ENCODE results near the gene TMEM72. TPM values are rescaled to one million over a fixed set of nuclear protein-coding genes. Genes with fewer than 3 reads are reported as not detected.

TMEM72 gene
- total and polyA plus RNA-seq, 2 donors (not counting 1 experiment from before 2014, with no cell fraction given), result not detected

- Histone ChIP-seq H3K9me3 (ENCODE audit: control extremely low read depth in 1 of 3, control insufficient read depth in 2 of 3, insufficient read depth in 1 of 3, low read length in 2 of 3) (no peaks in the 10 kb centered on the region), H3K27ac (ENCODE audit: low read length in 2 of 2) (no peak overlapping the region), H3K9ac (ENCODE audit: low read length) (no peak overlapping the region), H3K4me1 (ENCODE audit: control insufficient read depth in 2 of 2, insufficient read depth in 2 of 2, low read length in 2 of 2) (peaks cover 16 to 22% of the 10 kb centered on the region in 2 donors), H3K79me2 (ENCODE audit: control insufficient read depth, insufficient read depth, low read length) (peaks cover 23% of the 10 kb centered on the region), H3K4me3 (ENCODE audit: control extremely low read depth in 1 of 5, extremely low read depth in 1 of 5, insufficient read depth in 1 of 5, low read depth in 2 of 5, low read length in 4 of 5) (no peak overlapping the region), H3K36me3 (replicated peaks in 1 of 2; ENCODE audit: control extremely low read depth in 1 of 2, control insufficient read depth in 1 of 2, extremely low read depth in 1 of 2, insufficient read depth in 2 of 2, low read length in 1 of 2) (peaks cover 0 to 3% of the 10 kb centered on the region in 2 experiments), H2AFZ (ENCODE audit: insufficient read depth, low read depth, low read length, poor library complexity, severe bottlenecking) (no peak overlapping the region), H3K27me3 (replicated peaks in 1 of 4; ENCODE audit: control extremely low read depth in 1 of 4, control insufficient read depth in 3 of 4, insufficient read depth in 4 of 4, low read length in 3 of 4) (no peaks in the 10 kb centered on the region), H3K4me2 (replicated peaks; ENCODE audit: low read depth, low read length, poor library complexity, severe bottlenecking) (no peak overlapping the region), H4K20me1 (ENCODE audit: control insufficient read depth, insufficient read depth, low read length, poor library complexity, severe bottlenecking) (no peaks in the 10 kb centered on the region)
- H3K9me3 Mint-ChIP-seq (ENCODE audit: insufficient read depth), result no peaks in the 10 kb centered on the region
- ChIA-PET CTCF (interaction anchor here (1.0 kb wide), 1 partner anchor 21 kb away, joined by 3 read pairs; no protein-coding TSS in a partner anchor), POLR2A (no interaction called here)
- H3K4me3 Mint-ChIP-seq, result no peak overlapping the region
- no peaks in the 10 kb centered on the region for H3K27me3 Mint-ChIP-seq
- ATAC-seq (ENCODE audit: low read depth) (no peak), DNase-seq (no peak)
- H3K27ac Mint-ChIP-seq, result no peak overlapping the region
- WGBS (ENCODE audit: insufficient coverage), result 81% methylated on average over 4 of the region's 8 CpGs
- TF ChIP-seq CTCF (IDR thresholded peaks at IDR 0.05) (no peak), EZH2 (IDR thresholded peaks at IDR 0.05; ENCODE audit: borderline replicate concordance, insufficient read depth, low read depth, low read length, poor library complexity, severe bottlenecking) (no peak)
- intact Hi-C loops (cut with micrococcal nuclease), result no loop called here
- H3K4me1 Mint-ChIP-seq, result peaks cover 24% of the 10 kb centered on the region
Measured at GRCh38 chr10:44955413-44956070, 44.4 kb downstream of the TMEM72 start.

GRCh38 chr10:44956226-44956625, 45.1 kb downstream of the TMEM72 start:
- DNase-seq (no peak), ATAC-seq (ENCODE audit: low read depth) (no peak)
- Mint-ChIP-seq H3K4me1 (peaks cover 26% of the 10 kb centered on the region), H3K9me3 (ENCODE audit: insufficient read depth) (no peaks in the 10 kb centered on the region), H3K27ac (no peak overlapping the region), H3K27me3 (no peaks in the 10 kb centered on the region), H3K4me3 (no peak overlapping the region)
- Histone ChIP-seq H2AFZ (ENCODE audit: insufficient read depth, low read depth, low read length, poor library complexity, severe bottlenecking) (no peak overlapping the region), H3K27me3 (replicated peaks in 1 of 4; ENCODE audit: control extremely low read depth in 1 of 4, control insufficient read depth in 3 of 4, insufficient read depth in 4 of 4, low read length in 3 of 4) (peaks cover 0 to under 1% (median 0%) of the 10 kb centered on the region in 4 experiments), H3K9me3 (ENCODE audit: control extremely low read depth in 1 of 3, control insufficient read depth in 2 of 3, insufficient read depth in 1 of 3, low read length in 2 of 3) (no peaks in the 10 kb centered on the region), H3K9ac (ENCODE audit: low read length) (no peak overlapping the region), H3K4me1 (ENCODE audit: control insufficient read depth in 2 of 2, insufficient read depth in 2 of 2, low read length in 2 of 2) (peaks cover 16 to 26% of the 10 kb centered on the region in 2 donors), H3K4me3 (ENCODE audit: control extremely low read depth in 1 of 5, extremely low read depth in 1 of 5, insufficient read depth in 1 of 5, low read depth in 2 of 5, low read length in 4 of 5) (no peak overlapping the region), H3K36me3 (replicated peaks in 1 of 2; ENCODE audit: control extremely low read depth in 1 of 2, control insufficient read depth in 1 of 2, extremely low read depth in 1 of 2, insufficient read depth in 2 of 2, low read length in 1 of 2) (peaks cover 0 to 3% of the 10 kb centered on the region in 2 experiments), H3K79me2 (ENCODE audit: control insufficient read depth, insufficient read depth, low read length) (peaks cover 23% of the 10 kb centered on the region), H3K4me2 (replicated peaks; ENCODE audit: low read depth, low read length, poor library complexity, severe bottlenecking) (no peak overlapping the region), H3K27ac (ENCODE audit: low read length in 2 of 2) (no peak overlapping the region), H4K20me1 (ENCODE audit: control insufficient read depth, insufficient read depth, low read length, poor library complexity, severe bottlenecking) (no peaks in the 10 kb centered on the region)
- no peak for TF ChIP-seq CTCF (IDR thresholded peaks at IDR 0.05)
- 97% methylated on average over 4 of the region's 4 CpGs for WGBS (ENCODE audit: insufficient coverage)
- ChIA-PET CTCF (interaction anchor here (1.0 kb wide), 1 partner anchor 20 kb away, joined by 3 read pairs; no protein-coding TSS in a partner anchor), POLR2A (no interaction called here)
- intact Hi-C loops (cut with micrococcal nuclease), result no loop called here

All from B cell (primary cell).